AG04449 (cell line): ENCODE data around the gene ZFP57.

ENCODE experiments used
- CTCF ChIA-PET: fragments of 350-600 bp; formaldehyde crosslinking; extraction: SDS; loops from one replicate; lab custom pipeline; 2021; ENCODE audit warnings: antibody characterized with exemption; lab: Yijun Ruan, JAX
- POLR2A ChIA-PET: fragments of 400-600, 350-600 bp; formaldehyde crosslinking; extraction: SDS; loops from one replicate; lab custom pipeline; 2020; ENCODE audit warnings: antibody characterized with exemption, inconsistent platforms; lab: Yijun Ruan, JAX
- DNase-seq: peaks from one replicate; pipeline ENCODE4 v3.0.0-alpha.2; 2010; ENCODE audit warnings: low read depth, low spot score
- H3K4me3 ChIP-seq: 2 replicates; pipeline ENCODE4 v1.5.1; 2011; ENCODE audit warnings: low read depth, mild to moderate bottlenecking, control low read depth, low read length
- TF ChIP-seq, protein P1 (sequence below): IDR thresholded peaks from one replicate; pipeline ENCODE4 v1.5.1; 2011; ENCODE audit warnings: mild to moderate bottlenecking, moderate library complexity, low read length, control low read depth, inconsistent platforms; ENCODE audit not compliant: insufficient read depth; ENCODE audit errors: missing control alignments

The ZFP57 gene

DNA sequence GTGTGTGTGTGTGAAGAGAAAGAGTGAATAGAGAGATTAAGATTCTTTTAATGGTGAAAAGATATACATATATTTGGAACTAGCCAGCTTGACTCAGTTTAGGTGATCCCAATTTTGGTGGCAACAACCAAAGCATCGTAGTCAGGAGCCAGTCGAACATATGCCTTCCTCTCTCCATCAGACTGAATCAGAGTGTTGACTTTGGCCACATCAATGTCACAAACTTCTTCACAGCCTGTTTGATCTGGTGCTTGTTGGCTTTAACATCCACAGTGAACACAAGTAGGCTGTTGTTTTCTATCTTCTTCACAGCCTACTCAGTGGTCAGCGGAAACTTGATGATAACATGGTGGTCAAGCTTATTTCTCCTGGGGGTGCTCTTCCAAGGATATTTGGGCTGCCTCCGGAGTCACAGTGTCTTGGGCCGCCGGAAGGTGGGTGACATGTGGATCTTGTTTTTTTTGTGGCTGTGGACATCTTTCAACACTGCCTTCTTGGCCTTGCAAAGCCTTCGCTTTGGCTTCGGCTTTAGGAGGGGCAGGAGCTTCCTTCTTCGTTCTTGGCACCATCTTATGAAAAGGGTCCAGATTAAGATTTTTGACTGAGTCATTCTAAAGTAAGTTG, 45.7 kb upstream of the ZFP57 start:
- TF ChIP-seq, protein P1, sequence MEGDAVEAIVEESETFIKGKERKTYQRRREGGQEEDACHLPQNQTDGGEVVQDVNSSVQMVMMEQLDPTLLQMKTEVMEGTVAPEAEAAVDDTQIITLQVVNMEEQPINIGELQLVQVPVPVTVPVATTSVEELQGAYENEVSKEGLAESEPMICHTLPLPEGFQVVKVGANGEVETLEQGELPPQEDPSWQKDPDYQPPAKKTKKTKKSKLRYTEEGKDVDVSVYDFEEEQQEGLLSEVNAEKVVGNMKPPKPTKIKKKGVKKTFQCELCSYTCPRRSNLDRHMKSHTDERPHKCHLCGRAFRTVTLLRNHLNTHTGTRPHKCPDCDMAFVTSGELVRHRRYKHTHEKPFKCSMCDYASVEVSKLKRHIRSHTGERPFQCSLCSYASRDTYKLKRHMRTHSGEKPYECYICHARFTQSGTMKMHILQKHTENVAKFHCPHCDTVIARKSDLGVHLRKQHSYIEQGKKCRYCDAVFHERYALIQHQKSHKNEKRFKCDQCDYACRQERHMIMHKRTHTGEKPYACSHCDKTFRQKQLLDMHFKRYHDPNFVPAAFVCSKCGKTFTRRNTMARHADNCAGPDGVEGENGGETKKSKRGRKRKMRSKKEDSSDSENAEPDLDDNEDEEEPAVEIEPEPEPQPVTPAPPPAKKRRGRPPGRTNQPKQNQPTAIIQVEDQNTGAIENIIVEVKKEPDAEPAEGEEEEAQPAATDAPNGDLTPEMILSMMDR: no peak
- ChIA-PET POLR2A (no interaction called here), CTCF (interaction anchor here (1.0 to 4.2 kb wide), 6 partner anchors 9 to 76 kb away, joined by 3 to 22 read pairs (median 4); no protein-coding TSS in a partner anchor)
- H3K4me3 ChIP-seq: no peak overlapping the region
- no peak for DNase-seq

DNA sequence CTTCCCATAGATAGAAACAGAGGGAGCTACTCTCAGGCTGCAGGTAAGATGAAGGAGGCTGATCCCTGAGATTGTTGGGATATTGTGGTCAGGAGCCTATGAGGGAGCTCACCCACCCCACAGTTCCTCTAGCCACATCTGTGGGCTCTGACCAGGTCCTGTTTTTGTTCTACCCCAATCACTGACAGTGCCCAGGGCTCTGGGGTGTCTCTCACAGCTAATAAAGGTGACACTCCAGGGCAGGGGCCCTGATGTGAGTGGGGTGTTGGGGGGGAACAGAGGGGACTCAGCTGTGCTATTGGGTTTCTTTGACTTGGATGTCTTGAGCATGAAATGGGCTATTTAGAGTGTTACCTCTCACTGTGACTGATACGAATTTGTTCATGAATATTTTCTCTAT, 45.0 kb upstream of the ZFP57 start:
- CTCF ChIA-PET: interaction anchor here (1.7 to 4.2 kb wide), 3 partner anchors 12 to 76 kb away, joined by 5 to 22 read pairs (median 7); no protein-coding TSS in a partner anchor
- POLR2A ChIA-PET: no interaction called here
- TF ChIP-seq, protein P1: no peak
- H3K4me3 ChIP-seq: no peak overlapping the region
- DNase-seq: no peak

DNA sequence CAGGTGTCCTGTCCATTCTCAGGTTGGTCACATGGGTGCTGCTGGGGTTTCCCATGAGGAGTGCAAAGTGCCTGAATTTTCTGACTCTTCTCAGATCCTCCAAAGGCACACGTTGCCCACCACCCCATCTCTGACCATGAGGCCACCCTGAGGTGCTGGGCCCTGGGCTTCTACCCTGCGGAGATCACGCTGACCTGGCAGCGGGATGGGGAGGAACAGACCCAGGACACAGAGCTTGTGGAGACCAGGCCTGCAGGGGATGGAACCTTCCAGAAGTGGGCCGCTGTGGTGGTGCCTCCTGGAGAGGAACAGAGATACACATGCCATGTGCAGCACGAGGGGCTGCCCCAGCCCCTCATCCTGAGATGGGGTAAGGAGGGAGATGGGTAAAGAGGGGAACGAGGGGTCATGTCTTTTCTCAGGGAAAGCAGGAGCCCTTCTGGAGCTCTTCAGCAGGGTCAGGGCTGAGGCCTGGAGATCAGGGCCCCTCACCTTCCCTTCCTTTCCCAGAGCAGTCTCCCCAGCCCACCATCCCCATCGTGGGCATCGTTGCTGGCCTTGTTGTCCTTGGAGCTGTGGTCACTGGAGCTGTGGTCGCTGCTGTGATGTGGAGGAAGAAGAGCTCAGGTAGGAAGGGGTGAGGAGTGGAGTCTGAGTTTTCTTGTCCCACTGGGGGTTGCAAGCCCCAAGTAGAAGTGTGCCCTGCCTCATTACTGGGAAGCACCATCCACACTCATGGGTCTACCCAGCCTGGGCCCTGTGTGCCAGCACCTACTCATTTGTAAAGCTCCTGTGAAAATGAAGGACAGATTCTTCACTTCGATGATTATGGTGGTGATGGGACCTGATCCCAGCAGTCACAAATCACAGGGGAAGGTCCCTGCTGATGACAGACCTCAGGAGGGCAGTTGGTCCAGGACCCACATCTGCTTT, 44.3 kb upstream of the ZFP57 start:
- POLR2A ChIA-PET: no interaction called here
- CTCF ChIA-PET: interaction anchor here (1.7 to 4.2 kb wide), 2 partner anchors 13 to 28 kb away, joined by 5 to 22 read pairs; no protein-coding TSS in a partner anchor
- no peak overlapping the region for H3K4me3 ChIP-seq
- DNase-seq: no peak
- TF ChIP-seq, protein P1: no peak

DNA sequence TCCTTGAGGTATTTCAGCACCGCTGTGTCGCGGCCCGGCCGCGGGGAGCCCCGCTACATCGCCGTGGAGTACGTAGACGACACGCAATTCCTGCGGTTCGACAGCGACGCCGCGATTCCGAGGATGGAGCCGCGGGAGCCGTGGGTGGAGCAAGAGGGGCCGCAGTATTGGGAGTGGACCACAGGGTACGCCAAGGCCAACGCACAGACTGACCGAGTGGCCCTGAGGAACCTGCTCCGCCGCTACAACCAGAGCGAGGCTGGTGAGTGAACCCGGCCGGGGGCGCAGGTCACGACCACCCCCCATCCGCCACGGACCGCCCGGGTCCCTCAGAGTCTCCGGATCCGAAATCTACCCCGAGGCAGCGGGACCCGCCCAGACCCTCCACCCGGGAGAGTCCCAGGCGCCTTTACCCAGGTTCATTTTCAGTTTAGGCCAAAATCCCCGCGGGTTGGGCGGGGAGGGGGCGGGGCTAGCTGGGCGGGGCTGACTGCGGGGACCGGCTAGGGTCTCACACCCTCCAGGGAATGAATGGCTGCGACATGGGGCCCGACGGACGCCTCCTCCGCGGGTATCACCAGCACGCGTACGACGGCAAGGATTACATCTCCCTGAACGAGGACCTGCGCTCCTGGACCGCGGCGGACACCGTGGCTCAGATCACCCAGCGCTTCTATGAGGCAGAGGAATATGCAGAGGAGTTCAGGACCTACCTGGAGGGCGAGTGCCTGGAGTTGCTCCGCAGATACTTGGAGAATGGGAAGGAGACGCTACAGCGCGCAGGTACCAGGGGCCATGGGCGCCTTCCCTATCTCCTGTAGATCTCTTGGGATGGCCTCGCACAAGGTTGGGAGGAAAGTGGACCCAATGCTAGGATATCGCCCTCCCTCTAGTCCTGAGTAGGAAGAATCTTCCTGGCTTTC, 43.0 kb upstream of the ZFP57 start:
- H3K4me3 ChIP-seq: peak overlapping the region; percentile 51
- DNase-seq: no peak
- POLR2A ChIA-PET: no interaction called here
- TF ChIP-seq, protein P1: no peak
- CTCF ChIA-PET: no interaction called here

DNA sequence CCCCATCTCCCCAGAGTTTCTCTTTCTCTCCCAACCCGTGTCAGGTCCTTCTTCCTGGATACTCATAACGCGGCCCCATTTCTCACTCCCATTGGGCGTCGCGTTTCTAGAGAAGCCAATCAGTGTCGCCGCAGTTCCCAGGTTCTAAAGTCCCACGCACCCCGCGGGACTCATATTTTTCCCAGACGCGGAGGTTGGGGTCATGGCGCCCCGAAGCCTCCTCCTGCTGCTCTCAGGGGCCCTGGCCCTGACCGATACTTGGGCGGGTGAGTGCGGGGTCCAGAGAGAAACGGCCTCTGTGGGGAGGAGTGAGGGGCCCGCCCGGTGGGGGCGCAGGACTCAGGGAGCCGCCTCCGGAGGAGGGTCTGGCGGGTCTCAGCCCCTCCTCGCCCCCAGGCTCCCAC, 42.3 kb upstream of the ZFP57 start, which contains the start of gene HLA-F:
TSS of gene HLA-F (plus strand) at position 173 of the 404 bp plus-strand sequence. CDS start at position 203, 30 bp downstream.
- DNase-seq: no peak
- ChIA-PET CTCF (no interaction called here), POLR2A (no interaction called here)
- H3K4me3 ChIP-seq: peak within 1 kb of the TSS; percentile 51
- TF ChIP-seq, protein P1: no peak
